ENCODE results near the gene SMIM9.

DNA sequence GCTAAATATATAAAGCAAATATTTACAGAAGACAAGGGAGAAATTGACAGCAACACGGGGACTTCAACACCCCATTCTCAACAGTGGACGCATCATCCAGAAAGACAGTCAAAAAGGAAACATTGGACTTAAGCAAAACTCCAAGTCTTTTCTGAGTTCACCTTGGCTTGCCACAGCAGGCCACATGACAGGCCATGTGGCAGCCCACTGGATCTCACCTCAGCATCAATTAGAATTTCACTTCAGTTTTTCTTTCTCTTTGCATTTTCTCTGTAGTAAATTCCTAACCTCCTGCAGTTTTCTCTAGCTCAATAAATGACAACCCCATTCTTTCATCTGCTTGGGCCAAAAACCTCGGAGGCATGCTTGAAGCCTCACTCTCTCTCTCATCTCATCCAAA is 12.4 kb downstream of the SMIM9 start:
- TF ChIP-seq, protein P1, sequence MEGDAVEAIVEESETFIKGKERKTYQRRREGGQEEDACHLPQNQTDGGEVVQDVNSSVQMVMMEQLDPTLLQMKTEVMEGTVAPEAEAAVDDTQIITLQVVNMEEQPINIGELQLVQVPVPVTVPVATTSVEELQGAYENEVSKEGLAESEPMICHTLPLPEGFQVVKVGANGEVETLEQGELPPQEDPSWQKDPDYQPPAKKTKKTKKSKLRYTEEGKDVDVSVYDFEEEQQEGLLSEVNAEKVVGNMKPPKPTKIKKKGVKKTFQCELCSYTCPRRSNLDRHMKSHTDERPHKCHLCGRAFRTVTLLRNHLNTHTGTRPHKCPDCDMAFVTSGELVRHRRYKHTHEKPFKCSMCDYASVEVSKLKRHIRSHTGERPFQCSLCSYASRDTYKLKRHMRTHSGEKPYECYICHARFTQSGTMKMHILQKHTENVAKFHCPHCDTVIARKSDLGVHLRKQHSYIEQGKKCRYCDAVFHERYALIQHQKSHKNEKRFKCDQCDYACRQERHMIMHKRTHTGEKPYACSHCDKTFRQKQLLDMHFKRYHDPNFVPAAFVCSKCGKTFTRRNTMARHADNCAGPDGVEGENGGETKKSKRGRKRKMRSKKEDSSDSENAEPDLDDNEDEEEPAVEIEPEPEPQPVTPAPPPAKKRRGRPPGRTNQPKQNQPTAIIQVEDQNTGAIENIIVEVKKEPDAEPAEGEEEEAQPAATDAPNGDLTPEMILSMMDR (IDR thresholded peaks at IDR 0.05), result no peak
- no peak for TF ChIP-seq POLR2A (IDR thresholded peaks at IDR 0.05)
